ENCODE data around the gene PGLYRP1.

PGLYRP1 gene

GRCh38 chr19:45990113-45990728 lies 32.6 kb downstream of the PGLYRP1 start:
- no peak for TF ChIP-seq EZH2phosphoT487 (IDR thresholded peaks at IDR 0.05; ENCODE audit: low read depth)
- TF ChIP-seq, protein P1, sequence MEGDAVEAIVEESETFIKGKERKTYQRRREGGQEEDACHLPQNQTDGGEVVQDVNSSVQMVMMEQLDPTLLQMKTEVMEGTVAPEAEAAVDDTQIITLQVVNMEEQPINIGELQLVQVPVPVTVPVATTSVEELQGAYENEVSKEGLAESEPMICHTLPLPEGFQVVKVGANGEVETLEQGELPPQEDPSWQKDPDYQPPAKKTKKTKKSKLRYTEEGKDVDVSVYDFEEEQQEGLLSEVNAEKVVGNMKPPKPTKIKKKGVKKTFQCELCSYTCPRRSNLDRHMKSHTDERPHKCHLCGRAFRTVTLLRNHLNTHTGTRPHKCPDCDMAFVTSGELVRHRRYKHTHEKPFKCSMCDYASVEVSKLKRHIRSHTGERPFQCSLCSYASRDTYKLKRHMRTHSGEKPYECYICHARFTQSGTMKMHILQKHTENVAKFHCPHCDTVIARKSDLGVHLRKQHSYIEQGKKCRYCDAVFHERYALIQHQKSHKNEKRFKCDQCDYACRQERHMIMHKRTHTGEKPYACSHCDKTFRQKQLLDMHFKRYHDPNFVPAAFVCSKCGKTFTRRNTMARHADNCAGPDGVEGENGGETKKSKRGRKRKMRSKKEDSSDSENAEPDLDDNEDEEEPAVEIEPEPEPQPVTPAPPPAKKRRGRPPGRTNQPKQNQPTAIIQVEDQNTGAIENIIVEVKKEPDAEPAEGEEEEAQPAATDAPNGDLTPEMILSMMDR (IDR thresholded peaks at IDR 0.05; ENCODE audit: low read depth, low read length), result no peak
- H3K36me3 ChIP-seq (replicated peaks; ENCODE audit: low read depth, low read length), result no peaks in the 10 kb centered on the region
- no peak overlapping the region for H2AFZ ChIP-seq (ENCODE audit: low read depth, low read length)
- H3K4me3 ChIP-seq (ENCODE audit: low read length), result no peak overlapping the region
- H4K20me1 ChIP-seq (ENCODE audit: insufficient read depth, low read length), result no peaks in the 10 kb centered on the region
- H3K79me2 ChIP-seq (ENCODE audit: low read length), result no peaks in the 10 kb centered on the region
- H3K9me3 ChIP-seq (ENCODE audit: insufficient read depth, low read length), result no peaks in the 10 kb centered on the region
- H3K27me3 ChIP-seq (ENCODE audit: low read depth, low read length), result peaks cover 11% of the 10 kb centered on the region; the same call in 1 of the 2 replicates
- peaks cover 3% of the 10 kb centered on the region; the same call in 1 of the 2 replicates for H3K4me1 ChIP-seq (ENCODE audit: low read length)
- H3K4me2 ChIP-seq (ENCODE audit: low read length), result no peak overlapping the region
- H3K27ac ChIP-seq (ENCODE audit: low read length), result no peak overlapping the region
- H3K9ac ChIP-seq (ENCODE audit: low read length), result no peak overlapping the region

DNA sequence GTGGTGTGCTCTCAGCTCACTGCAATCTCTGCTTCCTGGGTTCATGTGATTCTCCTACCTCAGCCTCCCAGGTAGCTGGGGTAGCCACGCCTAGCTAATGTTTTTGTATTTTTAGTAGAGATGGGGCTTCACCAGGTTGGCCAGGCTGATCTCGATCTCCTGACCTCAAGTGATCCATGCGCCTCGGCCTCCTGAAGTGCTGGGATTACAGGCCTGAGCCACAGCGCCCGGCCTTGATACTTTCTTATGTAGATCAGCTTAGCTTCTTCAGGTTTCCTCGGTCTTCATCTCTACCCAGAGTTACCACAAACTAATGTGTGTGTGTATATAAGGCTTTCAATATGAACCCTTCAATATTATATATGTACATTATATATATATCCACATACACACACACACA lies 37.5 kb downstream of the PGLYRP1 start:
- H3K36me3 ChIP-seq (replicated peaks; ENCODE audit: low read depth, low read length), result no peaks in the 10 kb centered on the region
- H3K9ac ChIP-seq (ENCODE audit: low read length), result no peak overlapping the region
- no peak overlapping the region for H3K27ac ChIP-seq (ENCODE audit: low read length)
- no peaks in the 10 kb centered on the region for H3K9me3 ChIP-seq (ENCODE audit: insufficient read depth, low read length)
- H3K79me2 ChIP-seq (ENCODE audit: low read length), result no peaks in the 10 kb centered on the region
- no peak overlapping the region for H3K4me3 ChIP-seq (ENCODE audit: low read length)
- H4K20me1 ChIP-seq (ENCODE audit: insufficient read depth, low read length), result no peaks in the 10 kb centered on the region
- no peak overlapping the region for H2AFZ ChIP-seq (ENCODE audit: low read depth, low read length)
- H3K27me3 ChIP-seq (ENCODE audit: low read depth, low read length), result peaks cover 9% of the 10 kb centered on the region; the same call in 1 of the 2 replicates
- H3K4me1 ChIP-seq (ENCODE audit: low read length), result no peaks in the 10 kb centered on the region
- TF ChIP-seq, protein P1 (IDR thresholded peaks at IDR 0.05; ENCODE audit: low read depth, low read length), result no peak
- TF ChIP-seq EZH2phosphoT487 (IDR thresholded peaks at IDR 0.05; ENCODE audit: low read depth), result no peak
- H3K4me2 ChIP-seq (ENCODE audit: low read length), result no peak overlapping the region

DNA sequence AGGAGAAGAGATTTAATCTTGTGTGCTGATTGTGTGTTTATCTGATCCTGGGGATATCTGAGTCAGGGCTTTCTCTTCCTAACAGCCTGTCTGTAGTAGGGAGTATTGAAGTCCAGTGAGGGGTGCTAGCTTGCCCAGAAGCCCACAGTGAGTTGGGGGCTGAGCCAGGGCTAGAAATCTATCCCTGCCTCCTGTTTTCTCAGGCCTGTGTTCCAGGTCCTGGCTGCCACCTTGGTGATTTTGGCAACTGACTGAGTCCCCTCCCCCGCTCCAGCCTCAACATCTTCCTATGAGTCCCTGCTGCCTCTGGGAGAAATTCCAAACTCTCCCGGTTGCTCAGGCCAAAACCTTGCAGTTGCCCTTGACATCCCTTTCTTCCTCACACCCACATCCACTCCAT lies 41.5 kb downstream of the PGLYRP1 start:
- no peaks in the 10 kb centered on the region for H4K20me1 ChIP-seq (ENCODE audit: insufficient read depth, low read length)
- no peak overlapping the region for H3K4me2 ChIP-seq (ENCODE audit: low read length)
- no peak overlapping the region for H3K4me3 ChIP-seq (ENCODE audit: low read length)
- TF ChIP-seq EZH2phosphoT487 (IDR thresholded peaks at IDR 0.05; ENCODE audit: low read depth), result no peak
- TF ChIP-seq, protein P1 (IDR thresholded peaks at IDR 0.05; ENCODE audit: low read depth, low read length), result no peak
- no peak overlapping the region for H3K27ac ChIP-seq (ENCODE audit: low read length)
- no peaks in the 10 kb centered on the region for H3K4me1 ChIP-seq (ENCODE audit: low read length)
- H2AFZ ChIP-seq (ENCODE audit: low read depth, low read length), result no peak overlapping the region
- H3K9ac ChIP-seq (ENCODE audit: low read length), result no peak overlapping the region
- no peaks in the 10 kb centered on the region for H3K9me3 ChIP-seq (ENCODE audit: insufficient read depth, low read length)
- no peaks in the 10 kb centered on the region for H3K36me3 ChIP-seq (replicated peaks; ENCODE audit: low read depth, low read length)
- H3K79me2 ChIP-seq (ENCODE audit: low read length), result no peaks in the 10 kb centered on the region
- H3K27me3 ChIP-seq (ENCODE audit: low read depth, low read length), result peaks cover 4% of the 10 kb centered on the region

DNA sequence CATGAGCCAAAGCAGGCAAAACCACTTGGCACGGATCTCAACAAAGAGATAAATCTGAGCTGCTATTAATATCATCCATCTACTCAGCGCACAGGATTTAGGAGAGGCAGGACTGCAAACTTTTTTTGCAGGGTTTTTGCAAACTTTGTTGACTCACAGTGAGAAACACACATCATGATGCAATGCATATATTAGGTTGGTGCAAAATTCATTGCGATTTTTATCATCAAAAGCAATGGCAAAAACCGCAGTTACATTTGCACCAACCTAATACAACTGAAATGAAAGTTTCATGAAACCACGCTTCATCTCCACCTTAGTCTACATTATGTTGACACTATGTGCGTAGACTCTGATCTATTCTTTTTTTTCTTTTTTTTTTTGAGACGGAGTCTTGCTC lies 44.7 kb downstream of the PGLYRP1 start:
- Histone ChIP-seq H3K9me3 (ENCODE audit: insufficient read depth, low read length) (no peaks in the 10 kb centered on the region), H2AFZ (ENCODE audit: low read depth, low read length) (no peak overlapping the region), H4K20me1 (ENCODE audit: insufficient read depth, low read length) (no peaks in the 10 kb centered on the region), H3K4me2 (ENCODE audit: low read length) (no peak overlapping the region), H3K79me2 (ENCODE audit: low read length) (no peaks in the 10 kb centered on the region), H3K36me3 (replicated peaks; ENCODE audit: low read depth, low read length) (no peaks in the 10 kb centered on the region), H3K4me3 (ENCODE audit: low read length) (no peak overlapping the region), H3K9ac (ENCODE audit: low read length) (no peak overlapping the region), H3K27me3 (ENCODE audit: low read depth, low read length) (peaks cover 4% of the 10 kb centered on the region), H3K4me1 (ENCODE audit: low read length) (no peaks in the 10 kb centered on the region), H3K27ac (ENCODE audit: low read length) (no peak overlapping the region)
- TF ChIP-seq, protein P1 (IDR thresholded peaks at IDR 0.05; ENCODE audit: low read depth, low read length), result no peak
- no peak for TF ChIP-seq EZH2phosphoT487 (IDR thresholded peaks at IDR 0.05; ENCODE audit: low read depth)
